GM18907 (cell line): ENCODE results near the gene SLC4A4.
"Not testable (repeated sequence)": the region's sequence is repeated elsewhere in the genome, so short reads cannot be mapped to it uniquely, and the experiment has no call there.

Experiments
- ATAC-seq: cut with Tn5 transposase; IDR thresholded peaks from one replicate; pipeline ENCODE4 v1.9.1; 2021; ENCODE audit warnings: mild to moderate bottlenecking, moderate library complexity; ENCODE audit not compliant: unreplicated experiment

SLC4A4 gene

DNA sequence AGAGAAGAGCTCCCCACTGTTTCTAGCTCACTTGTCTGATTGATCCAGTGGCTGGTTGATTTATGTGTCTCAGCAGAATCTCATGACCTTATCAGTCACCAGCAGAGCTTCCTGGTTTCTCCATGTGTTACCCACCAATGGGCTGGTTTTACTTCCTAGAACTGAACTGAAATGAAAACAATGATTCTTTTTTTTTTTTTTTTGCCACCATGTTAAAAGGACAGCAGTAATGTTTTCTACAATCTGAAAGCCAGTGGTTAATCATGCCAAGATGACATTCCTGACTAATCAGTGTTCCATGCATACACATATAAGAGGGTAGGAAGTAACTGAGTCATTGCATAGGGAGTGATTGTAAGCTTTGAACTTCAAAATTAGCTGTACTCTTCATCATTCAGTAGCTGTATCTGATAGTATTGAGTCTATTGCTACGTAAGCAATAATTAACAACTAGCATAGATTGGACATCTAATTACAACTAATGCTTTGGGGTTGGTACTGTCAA, 67.7 kb downstream of the SLC4A4 start:
- ATAC-seq, result no peak

DNA sequence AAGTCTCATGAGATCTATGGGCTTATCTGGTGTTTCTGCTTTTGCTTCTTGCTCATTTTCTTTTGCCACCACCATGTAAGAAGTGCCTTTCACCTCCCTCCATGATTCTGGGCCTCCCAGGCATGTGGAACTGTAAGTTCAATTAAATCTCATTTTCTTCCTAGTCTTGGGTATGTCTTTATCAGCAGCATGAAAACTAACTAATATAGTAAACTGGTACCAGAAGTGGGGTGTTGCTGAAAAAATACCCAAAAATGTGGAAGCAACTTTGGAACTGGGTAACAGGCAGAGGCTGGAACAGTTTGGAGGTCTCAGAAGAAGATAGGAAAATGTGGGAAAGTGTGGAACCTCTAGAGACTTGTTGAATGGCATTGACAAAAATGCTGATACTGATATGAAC, 70.1 kb downstream of the SLC4A4 start:
- not testable (repeated sequence) for ATAC-seq

DNA sequence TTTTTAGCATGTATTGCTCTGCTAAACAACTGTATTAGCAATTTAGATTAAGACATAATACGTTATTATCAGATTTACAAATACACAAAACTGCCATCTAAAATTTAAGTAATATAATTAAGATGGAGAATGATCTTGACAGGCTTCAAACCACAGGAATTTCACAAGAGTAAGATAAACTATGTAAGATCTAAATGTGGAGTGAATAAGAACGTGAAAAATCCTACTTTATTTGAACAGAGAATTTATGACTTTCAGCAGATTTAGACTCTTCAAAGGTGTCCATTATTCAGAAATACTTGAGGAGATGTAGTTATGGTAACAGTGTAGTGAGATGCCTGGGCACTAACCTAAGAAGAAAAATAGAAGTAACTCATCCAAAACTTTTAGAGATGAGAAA, 73.2 kb downstream of the SLC4A4 start:
- no peak for ATAC-seq

DNA sequence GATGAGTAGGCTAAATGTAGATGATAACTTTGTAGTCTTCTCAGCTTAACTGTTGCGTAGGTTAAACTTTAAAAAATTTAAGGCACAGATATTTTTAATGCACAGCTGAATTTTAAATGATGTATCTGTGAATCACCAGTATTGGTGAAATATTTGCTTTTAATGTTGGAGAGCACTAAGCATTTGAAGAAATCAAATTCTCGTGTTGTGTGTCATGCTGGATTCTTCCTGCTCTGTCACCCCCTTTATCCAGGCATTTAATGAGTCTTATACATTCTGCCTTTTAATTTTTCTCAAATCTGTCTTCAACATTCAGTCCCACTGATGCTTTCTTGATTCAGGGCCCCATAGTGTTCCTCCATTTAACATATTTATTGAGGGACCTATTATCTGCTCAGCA, 76.7 kb downstream of the SLC4A4 start:
- no peak for ATAC-seq

DNA sequence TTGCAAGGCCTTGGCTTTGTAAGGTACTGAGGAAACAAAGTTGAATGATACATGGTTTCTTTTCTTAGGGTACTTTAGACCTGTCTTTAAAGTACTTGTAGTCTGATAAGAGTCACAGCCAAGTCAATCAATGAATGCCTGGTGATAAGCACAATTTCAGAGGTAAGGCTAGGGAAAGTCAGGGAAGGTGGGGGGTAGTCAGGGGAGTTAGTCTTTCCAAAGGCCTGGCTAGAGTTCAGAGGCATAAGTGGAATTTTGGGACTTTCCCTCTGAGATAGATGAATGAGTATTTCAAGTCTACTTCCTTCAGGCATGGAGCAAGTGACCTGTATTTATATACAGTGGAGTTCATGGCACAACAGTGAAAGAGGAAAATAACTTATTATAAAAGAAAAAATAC, 78.3 kb downstream of the SLC4A4 start:
- ATAC-seq, result no peak

DNA sequence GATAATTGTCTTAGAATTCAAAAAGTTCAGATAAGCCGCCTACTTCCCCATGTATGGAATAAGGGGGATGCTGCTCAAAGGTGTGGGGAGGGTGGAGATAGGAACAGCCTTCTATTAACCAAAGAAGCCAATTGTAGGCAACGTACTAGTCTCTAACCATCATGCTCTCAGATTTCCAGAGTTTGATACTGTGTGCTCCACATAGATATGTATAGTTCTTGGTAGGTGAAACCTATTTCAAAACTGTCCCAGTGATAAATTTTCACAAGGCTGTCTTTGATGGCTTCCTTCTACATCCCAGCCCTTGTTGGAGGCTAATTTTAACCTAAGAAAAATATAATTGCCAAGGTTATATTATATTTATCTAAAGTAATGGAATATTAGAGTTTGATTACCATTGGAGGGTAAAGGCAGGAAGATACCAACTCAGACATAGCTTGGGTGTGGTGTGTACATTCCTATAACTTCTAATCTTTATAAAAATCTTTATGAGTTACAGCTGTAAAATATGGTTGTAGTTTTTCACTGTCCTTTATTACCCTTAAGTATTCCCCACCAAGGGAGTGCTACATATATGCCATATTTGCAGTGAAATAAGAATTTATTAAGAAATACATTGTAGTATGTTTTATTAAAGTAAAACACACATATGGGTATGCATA, 87.7 kb downstream of the SLC4A4 start:
- ATAC-seq, result no peak

DNA sequence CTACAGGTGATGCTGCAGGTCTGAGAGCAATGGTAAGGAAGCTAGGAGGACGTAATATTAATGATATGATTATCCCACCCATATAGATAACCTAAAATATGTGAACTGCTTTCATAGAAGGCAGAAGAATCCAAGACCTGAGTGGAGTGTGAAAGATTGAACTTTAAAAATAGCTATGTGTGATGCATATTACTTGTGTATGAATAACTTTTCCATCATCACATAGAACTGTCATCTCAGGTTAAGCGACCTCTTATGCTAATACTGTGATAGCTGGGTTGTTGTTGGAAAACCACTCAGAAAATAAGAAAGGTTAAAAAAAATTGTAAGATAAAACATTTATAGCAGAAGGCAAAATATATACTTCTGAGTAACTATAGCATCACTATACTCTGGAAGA, 90.3 kb downstream of the SLC4A4 start:
- no peak for ATAC-seq

DNA sequence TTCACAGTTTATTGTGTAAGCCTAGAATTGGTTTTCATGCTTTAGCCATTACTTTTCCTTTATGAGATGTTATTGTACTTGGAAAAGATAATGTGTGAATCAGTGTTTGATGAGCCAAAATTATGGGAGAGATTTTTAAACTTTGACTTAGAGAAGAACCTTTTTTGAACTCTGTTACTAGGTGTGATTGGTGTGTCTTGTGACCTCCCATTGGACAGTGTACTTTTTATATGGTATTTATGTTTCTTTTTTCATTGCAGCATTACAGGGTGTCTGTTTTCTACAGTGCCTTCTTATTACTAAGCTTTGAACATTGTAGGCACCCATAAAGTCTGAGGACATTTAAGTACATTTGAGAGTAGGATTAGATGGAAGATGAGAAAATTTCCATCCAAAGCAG, 91.1 kb downstream of the SLC4A4 start:
- ATAC-seq, result no peak

DNA sequence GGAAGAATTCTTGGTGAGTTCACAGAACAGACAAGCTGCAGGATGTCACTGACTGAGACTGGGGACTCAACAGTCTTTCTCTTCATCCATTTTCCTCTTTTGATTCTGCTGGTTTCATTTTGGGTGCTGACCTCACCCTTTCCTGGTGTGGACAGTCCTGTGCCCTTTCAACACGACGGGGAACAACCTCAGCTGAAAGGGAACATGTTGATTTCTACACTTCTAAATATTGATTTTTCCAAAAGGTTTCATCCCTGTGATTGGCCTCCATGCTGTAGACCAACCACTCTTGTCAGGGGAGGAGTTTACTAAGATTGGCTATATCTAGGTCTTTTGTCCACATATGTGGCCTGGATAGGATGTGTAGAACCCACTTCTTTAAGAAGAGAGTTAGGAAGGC, 91.8 kb downstream of the SLC4A4 start:
- no peak for ATAC-seq

DNA sequence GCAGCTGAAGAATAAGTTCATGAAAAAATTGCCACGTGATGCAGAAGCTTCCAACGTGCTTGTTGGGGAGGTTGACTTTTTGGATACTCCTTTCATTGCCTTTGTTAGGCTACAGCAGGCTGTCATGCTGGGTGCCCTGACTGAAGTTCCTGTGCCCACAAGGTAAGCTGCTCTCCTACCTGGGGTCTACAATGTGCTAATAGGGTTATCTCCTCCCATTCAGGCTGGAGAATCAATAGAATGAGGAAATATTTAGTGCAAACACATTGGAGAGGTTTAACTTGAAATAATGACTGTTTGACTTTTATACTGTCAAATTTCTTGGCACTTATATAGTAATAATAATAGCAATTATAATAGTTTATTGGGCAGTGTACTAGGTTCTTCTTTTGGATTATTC, 101.8 kb downstream of the SLC4A4 start:
- no peak for ATAC-seq

DNA sequence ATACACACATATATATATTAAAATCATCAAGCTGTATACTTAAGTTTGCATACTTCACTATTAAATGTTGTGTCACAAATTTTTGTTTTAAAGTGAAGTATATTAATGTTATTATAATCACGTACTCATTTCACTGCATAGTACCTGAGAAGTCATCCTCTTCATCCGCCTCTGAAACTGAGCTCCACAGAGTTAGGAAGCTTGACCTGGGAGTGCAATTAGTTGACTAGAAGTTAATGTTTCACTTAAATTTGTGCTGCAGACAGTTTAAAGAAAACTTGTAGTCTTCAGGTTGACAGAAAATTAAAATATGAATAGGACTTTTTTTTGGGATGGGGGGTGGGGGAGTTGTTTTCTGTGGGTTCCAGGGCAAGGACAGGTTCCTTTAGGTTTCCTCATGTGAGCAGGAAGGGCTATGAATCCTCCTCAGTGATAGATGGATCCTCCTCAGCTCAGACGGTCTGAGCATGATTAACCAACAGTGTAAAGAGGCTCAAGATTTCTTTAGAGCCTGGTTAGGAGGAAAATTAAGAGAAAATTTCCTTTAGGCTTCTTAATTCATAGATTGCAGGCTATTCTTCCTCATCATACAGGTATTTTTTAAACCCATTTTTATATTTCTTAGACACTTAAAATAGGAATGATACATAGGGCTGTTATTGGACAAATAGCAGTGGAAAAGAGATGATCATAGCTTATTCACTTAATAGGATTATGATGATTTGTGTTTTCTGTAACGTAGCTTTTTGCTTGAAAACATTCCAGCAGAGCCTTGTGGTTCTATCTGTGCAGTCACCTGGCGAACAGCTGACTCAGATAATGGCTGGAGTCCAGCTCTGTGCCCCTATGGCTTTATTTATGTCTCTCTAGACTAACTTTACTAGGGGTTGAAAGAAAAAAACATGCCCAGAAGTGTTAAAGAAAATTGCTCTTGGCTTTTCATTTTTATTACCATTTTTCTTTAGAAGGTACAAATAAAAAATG, 102.7 kb downstream of the SLC4A4 start:
- ATAC-seq, result no peak

DNA sequence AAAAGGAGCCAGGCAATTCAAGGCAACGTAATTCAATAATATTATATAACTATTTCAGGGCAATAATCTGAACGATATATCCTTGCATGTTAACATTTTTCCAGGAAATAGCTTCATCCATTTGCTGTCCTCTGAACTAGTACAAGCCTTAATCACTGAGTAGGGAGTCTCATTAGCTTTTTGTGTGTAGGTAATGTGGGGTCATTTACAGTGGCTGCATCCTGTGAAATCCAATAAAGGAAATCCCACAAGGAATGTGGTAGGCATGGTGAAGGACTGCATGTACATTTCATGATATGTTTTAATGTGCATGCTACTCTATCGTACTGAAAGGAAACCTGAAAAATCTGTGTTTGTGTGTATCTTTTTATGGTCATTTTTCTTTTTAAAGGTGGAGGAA, 103.5 kb downstream of the SLC4A4 start:
- no peak for ATAC-seq

DNA sequence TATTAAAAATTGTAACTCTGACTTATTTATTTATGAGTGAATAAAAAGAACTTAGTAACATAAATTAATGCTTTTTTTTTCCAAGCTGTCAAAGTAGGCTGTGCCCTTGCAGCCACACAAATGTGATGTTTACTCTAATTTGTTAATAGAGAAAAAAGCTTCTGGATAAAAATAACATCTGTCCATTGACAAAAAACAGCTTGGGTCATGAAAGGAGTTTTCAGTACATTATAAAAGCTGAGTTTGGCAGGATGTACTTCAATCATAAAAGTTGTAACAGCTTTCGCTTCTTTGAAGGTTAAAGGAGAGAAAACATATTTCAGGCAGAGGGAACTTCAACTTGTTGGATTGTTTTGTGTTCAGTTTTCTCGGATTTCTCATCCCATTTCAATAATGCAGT, 105.6 kb downstream of the SLC4A4 start:
- no peak for ATAC-seq

DNA sequence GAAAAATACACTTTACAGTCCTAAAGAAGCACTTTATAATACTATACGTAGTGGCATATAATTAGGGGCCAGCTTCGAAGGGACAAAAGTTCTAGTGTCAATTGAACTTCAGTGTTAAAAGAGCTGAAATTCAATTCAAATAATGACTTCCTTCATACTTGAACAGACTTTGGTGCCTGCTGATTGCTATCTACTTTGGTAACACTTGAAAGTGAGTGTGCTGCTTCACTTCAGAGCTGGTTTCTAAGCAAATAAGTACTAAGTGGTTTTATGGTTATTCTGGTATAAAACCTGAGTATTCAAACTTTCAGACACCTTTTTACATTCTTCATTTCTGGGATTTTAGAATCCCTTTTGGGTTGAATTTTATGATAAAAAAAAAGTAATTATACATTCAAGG, 107.0 kb downstream of the SLC4A4 start:
- no peak for ATAC-seq

DNA sequence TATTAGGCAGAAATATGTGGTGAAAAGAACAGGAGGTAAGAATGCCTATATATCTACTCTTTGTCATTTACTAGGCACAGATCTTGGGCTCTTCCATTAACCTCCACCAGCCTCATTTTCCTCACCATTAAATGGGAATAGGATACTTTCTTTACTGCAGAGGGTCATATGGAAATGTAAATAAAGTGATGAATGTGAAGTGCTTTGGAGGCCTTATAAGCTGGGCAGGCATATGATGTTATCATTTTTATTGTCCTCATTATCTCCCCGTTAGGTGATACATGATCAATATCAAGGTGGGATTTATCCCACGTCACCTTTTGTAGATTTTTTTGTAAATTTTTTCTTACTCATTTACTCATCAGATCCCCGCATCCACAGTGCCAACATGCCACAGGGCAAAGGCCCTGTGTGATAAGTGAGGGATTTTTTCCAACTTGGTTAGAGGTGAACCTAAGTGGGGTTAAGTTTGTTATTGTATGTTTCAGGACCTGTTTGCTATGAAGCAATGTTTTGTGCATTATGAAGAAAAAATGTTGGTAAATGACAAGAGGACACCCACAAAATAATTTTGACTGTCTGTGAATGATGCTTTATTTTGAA, 107.8 kb downstream of the SLC4A4 start:
- ATAC-seq, result no peak

DNA sequence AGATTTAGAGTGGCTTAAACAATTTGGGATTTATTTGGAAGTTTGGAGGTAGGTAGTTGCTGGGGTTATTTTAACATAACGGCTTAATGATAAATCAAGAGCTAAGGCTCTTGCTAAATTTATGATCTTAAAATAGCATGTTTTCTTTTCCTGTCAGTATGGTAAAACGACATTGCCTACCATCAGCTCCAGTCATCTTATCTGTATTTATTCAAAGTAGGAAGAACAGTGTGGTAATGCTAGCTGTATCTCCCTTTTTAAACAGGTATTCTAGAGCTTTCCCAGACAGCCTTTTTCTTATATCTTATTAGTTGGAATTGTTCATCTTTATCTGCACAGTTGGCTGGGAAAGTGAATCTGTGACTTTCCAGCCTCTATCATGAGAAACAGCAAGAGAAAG, 110.2 kb downstream of the SLC4A4 start:
- ATAC-seq, result no peak

DNA sequence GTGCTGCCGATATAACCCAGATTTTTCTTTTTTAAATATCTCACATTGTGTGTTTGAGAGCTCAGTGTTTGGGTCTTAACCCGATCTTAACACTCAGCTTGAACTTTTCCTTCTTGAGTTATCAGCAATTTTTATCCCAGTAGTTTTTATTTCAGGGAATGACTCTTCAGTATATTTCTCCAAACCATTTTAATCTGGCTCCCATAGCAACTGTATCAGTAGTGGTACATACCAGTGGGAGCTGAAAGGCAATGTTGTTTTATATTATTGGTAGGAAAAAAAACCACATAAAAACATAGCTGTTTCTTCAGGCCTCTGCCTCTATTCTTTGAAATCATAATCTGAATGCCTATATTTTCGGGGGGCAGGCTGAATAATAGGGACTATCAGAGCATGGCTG, 111.1 kb downstream of the SLC4A4 start:
- ATAC-seq, result no peak

DNA sequence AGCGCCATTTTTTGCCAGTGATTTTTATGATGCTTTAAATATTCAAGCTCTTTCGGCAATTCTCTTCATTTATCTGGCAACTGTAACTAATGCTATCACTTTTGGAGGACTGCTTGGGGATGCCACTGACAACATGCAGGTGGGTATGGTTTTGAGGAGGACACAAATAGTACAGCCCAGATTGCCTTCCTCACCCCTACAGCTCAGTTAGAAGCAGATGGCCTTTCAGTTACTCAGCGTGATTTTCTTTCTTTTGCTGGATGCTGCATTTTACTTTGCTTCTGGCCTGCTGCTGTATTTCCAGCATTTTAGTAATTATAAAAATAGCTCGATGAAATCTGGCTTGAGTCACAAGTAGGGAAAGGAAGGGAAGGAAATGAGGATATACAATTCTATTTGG, 114.7 kb downstream of the SLC4A4 start:
- ATAC-seq, result no peak

DNA sequence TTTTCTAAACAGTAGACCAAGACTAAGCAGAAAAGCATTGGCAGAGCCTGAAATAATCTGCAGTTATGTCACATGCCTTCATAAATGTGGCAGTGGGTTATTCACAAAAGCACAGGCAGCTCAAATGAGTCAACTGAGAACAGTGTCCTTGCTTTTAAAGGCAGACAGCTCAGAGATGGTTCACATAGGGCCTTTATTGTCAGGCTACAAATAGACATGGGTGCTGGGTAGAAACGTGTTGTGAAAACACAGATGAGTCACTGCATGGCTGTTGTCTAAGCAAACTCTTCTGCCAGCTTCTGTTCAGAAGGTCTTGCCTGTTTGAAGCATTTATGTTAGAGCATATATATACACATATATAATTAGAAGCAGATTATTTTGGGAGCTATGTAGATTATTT, 118.0 kb downstream of the SLC4A4 start:
- no peak for ATAC-seq

DNA sequence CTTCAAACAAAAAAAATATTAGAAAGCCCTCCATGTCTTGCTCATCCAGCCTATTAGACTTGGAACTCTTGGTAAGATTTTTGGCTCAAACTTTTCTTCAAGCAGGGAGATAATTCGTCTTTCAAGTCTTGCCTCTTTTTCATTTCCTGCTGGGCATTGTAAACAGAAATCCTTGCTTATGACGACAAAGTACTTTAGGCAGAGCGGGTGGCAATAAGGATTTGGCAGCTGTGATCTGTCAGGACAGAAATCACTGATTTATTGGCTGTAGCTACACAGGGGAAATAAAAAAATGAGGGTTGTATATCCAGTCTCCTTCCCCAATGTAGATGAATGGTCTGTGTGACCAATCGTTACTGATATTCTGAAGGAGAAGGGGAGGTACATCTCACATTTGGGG, 121.6 kb downstream of the SLC4A4 start:
- no peak for ATAC-seq

DNA sequence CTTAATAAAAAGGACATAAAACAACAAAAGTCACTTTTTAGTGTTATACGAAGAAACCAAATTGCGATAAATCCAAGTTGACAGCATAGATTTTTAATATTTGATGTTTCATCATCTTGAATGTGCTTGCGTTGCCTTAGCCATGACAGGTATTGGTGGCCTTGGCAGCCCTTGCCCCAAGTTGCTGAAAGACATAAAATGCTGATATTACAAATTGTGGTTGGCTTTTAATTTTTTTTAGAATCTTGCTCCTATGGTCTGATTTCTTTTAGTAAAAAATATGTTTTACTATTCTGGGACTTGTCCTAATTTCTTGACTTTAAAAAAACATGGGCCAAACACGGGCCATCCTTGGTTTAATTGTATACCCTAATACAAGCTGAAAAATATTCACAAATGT, 122.6 kb downstream of the SLC4A4 start:
- no peak for ATAC-seq

DNA sequence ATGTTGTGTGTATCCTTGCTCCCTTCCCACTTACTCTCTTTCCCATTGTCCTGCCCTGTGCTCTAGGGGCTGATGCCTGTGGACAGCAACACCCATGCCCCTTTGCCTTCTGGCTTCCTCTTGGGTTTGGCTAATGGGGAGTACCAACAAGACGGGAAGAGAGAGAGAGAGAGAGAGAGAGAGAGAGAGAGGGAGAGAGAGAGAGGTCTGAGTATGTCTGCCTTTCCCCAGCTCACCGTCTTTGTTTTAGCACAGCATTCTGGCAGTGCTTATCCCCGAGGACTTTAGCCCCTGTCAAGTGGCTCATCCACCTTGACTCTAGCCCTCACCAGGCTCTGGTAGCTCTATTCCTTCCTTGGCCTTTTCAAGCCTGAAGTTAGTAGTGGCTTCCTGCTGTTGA, 128.0 kb downstream of the SLC4A4 start:
- ATAC-seq, result no peak
